Effector memory CD8-positive, alpha-beta T cell (primary cell): ENCODE results near the gene PLCG1.
A peak's percentile ranks its signal among the peaks of the same experiment; 100 is the strongest.
"Not testable (repeated sequence)": the region's sequence is repeated elsewhere in the genome, so short reads cannot be mapped to it uniquely, and the experiment has no call there.

Source experiments
- ATAC-seq: fragments of 150-1000 bp; cut with Tn5 transposase; replicated peaks from 2 replicates; pipeline ENCODE4 v1.10.0; 2021; ENCODE audit warnings: mild to moderate bottlenecking, moderate library complexity
- DNase-seq, 3 experiments: peaks; one replicate each; pipeline ENCODE4 v3.0.0; 2021
- H3K27ac Mint-ChIP-seq, 2 donors: one replicate each; pipeline ENCODE4 v1.8.0; 2022; ENCODE audit warnings: mild to moderate bottlenecking in 2 of 2, mixed read lengths in 2 of 2, moderate library complexity in 2 of 2
- H3K27me3 Mint-ChIP-seq, 2 donors: one replicate each; pipeline ENCODE4 v1.8.0; 2022; ENCODE audit warnings: mixed read lengths in 2 of 2
- H3K36me3 Mint-ChIP-seq: one replicate; pipeline ENCODE4 v1.8.0; 2022; ENCODE audit warnings: mild to moderate bottlenecking, moderate library complexity, mixed read lengths; ENCODE audit not compliant: insufficient read depth
- H3K4me1 Mint-ChIP-seq, 2 donors: one replicate each; pipeline ENCODE4 v1.8.0; 2022; ENCODE audit warnings: low read depth in 2 of 2, mixed read lengths in 2 of 2
- H3K4me3 Mint-ChIP-seq, 2 donors: one replicate each; pipeline ENCODE4 v1.8.0; 2022; ENCODE audit warnings: mild to moderate bottlenecking in 2 of 2, mixed read lengths in 2 of 2, moderate library complexity in 2 of 2
- H3K9me3 Mint-ChIP-seq, 2 donors: one replicate each; pipeline ENCODE4 v1.8.0; 2022; ENCODE audit warnings: mixed read lengths in 2 of 2

The PLCG1 gene

DNA sequence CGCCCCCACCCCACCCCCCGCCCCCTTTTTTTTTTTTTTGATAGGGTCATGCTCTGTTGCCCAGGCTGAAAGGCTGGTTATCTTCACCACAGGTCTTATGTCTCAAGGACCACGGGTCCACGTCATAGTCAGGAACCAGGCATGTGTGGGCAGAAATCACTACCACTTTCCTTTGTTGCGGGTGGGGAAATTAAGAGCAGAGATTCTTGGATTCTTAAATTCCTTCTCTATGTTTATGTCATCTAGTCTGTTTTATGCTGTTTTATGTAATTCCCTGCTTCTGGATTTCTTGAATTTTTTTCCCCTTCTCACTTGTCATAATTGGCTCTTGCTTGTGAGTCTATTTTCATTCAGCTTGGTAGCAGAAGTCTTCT, 25.8 kb upstream of the PLCG1 start:
- ATAC-seq (no peak), DNase-seq (no peak)
- no peaks in the 10 kb centered on the region for H3K4me1 Mint-ChIP-seq
- H3K27me3 Mint-ChIP-seq: no peaks in the 10 kb centered on the region
- H3K27ac Mint-ChIP-seq: no peak overlapping the region
- peaks cover 86% of the 10 kb centered on the region for H3K36me3 Mint-ChIP-seq
- no peaks in the 10 kb centered on the region for H3K9me3 Mint-ChIP-seq
- no peak overlapping the region for H3K4me3 Mint-ChIP-seq

GRCh38 chr20:41116282-41116956, 20.9 kb upstream of the PLCG1 start:
- no peaks in the 10 kb centered on the region for H3K9me3 Mint-ChIP-seq
- H3K27ac Mint-ChIP-seq: no peak overlapping the region
- no peaks in the 10 kb centered on the region for H3K4me1 Mint-ChIP-seq
- H3K36me3 Mint-ChIP-seq: peaks cover 86% of the 10 kb centered on the region
- no peak overlapping the region for H3K4me3 Mint-ChIP-seq
- ATAC-seq: no peak
- DNase-seq: no peak
- no peaks in the 10 kb centered on the region for H3K27me3 Mint-ChIP-seq

- H3K36me3 Mint-ChIP-seq: peaks cover 86% of the 10 kb centered on the region
Measured at GRCh38 chr20:41118159-41118558, 19.2 kb upstream of the PLCG1 start.

DNA sequence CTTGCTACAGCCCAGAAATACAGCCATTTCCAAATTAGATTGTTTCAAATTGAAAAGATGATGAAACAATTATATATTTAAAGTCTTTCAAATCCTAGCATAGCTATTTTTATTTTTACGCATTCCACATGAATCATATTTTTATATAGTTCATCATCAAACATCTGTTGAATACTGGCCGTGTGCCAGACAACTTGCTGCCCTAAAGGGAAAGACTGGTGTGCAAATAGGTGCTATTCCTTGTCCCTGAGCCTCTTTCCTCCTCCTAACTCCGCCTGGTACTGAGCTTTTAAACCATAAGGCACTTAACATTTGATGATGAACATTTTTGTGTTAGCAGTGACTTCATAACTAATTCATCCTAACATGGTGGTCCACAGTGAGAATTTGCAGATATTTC, 18.7 kb upstream of the PLCG1 start:
- Mint-ChIP-seq H3K27me3 (no peaks in the 10 kb centered on the region), H3K4me3 (no peak overlapping the region), H3K27ac (no peak overlapping the region), H3K9me3 (no peaks in the 10 kb centered on the region), H3K36me3 (peaks cover 83% of the 10 kb centered on the region), H3K4me1 (peaks cover 0 to 3% of the 10 kb centered on the region in 2 donors)
- DNase-seq (no peak), ATAC-seq (no peak)

More at GRCh38 chr20:41118159-41118558, 19.2 kb upstream of the PLCG1 start:
- not testable (repeated sequence) for H3K27ac Mint-ChIP-seq, ATAC-seq, H3K27me3 Mint-ChIP-seq, H3K4me3 Mint-ChIP-seq, DNase-seq, H3K4me1 Mint-ChIP-seq, H3K9me3 Mint-ChIP-seq

- peaks cover 80% of the 10 kb centered on the region for H3K36me3 Mint-ChIP-seq
- no peak for ATAC-seq
- H3K9me3 Mint-ChIP-seq: no peaks in the 10 kb centered on the region
- H3K4me3 Mint-ChIP-seq: no peak overlapping the region
- no peaks in the 10 kb centered on the region for H3K27me3 Mint-ChIP-seq
- H3K27ac Mint-ChIP-seq: peak overlapping the region; percentile 8 to 12
- H3K4me1 Mint-ChIP-seq: peaks cover 0 to 3% of the 10 kb centered on the region in 2 donors
- no peak for DNase-seq
Measured at GRCh38 chr20:41119614-41120561, 17.5 kb upstream of the PLCG1 start.

- H3K4me1 Mint-ChIP-seq: peaks cover 0 to 3% of the 10 kb centered on the region in 2 donors
- no peak for ATAC-seq
- no peaks in the 10 kb centered on the region for H3K9me3 Mint-ChIP-seq
- DNase-seq: no peak
- H3K27ac Mint-ChIP-seq: no peak overlapping the region
- peaks cover 67% of the 10 kb centered on the region for H3K36me3 Mint-ChIP-seq
- H3K4me3 Mint-ChIP-seq: no peak overlapping the region
- no peaks in the 10 kb centered on the region for H3K27me3 Mint-ChIP-seq
Measured at GRCh38 chr20:41121399-41121798, 15.9 kb upstream of the PLCG1 start.

DNA sequence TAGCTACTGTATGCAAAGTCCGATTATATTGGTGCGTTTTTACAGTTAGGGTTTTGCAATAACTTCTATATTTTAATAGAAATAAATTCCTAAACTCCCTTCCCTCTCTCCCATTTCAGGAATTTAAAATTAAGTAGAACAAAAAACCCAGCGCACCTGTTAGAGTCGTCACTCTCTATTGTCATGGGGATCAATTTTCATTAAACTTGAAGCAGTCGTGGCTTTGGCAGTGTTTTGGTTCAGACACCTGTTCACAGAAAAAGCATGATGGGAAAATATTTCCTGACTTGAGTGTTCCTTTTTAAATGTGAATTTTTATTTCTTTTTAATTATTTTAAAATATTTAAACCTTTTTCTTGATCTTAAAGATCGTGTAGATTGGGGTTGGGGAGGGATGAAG, 13.7 kb upstream of the PLCG1 start:
- no peak overlapping the region for H3K27ac Mint-ChIP-seq
- DNase-seq (no peak), ATAC-seq (no peak)
- H3K4me3 Mint-ChIP-seq: no peak overlapping the region
- no peaks in the 10 kb centered on the region for H3K27me3 Mint-ChIP-seq
- H3K36me3 Mint-ChIP-seq: peaks cover 48% of the 10 kb centered on the region
- H3K9me3 Mint-ChIP-seq: no peaks in the 10 kb centered on the region
- H3K4me1 Mint-ChIP-seq: peaks cover 0 to 3% of the 10 kb centered on the region in 2 donors

- Mint-ChIP-seq H3K36me3 (peaks cover 44% of the 10 kb centered on the region), H3K9me3 (no peaks in the 10 kb centered on the region), H3K27me3 (no peaks in the 10 kb centered on the region), H3K4me3 (no peak overlapping the region), H3K4me1 (peaks cover 0 to 3% of the 10 kb centered on the region in 2 donors), H3K27ac (peak overlapping the region; percentile 0 to 46)
- DNase-seq (no peak), ATAC-seq (no peak)
Measured at GRCh38 chr20:41124451-41125094, 12.8 kb upstream of the PLCG1 start.

GRCh38 chr20:41125530-41126457, 11.5 kb upstream of the PLCG1 start:
- peak overlapping the region; percentile 0 to 46 for H3K27ac Mint-ChIP-seq
- no peaks in the 10 kb centered on the region for H3K27me3 Mint-ChIP-seq
- no peak for ATAC-seq
- DNase-seq: no peak
- peaks cover 34% of the 10 kb centered on the region for H3K36me3 Mint-ChIP-seq
- no peak overlapping the region for H3K4me3 Mint-ChIP-seq
- H3K9me3 Mint-ChIP-seq: no peaks in the 10 kb centered on the region
- peaks cover 0 to 3% of the 10 kb centered on the region in 2 donors for H3K4me1 Mint-ChIP-seq

DNA sequence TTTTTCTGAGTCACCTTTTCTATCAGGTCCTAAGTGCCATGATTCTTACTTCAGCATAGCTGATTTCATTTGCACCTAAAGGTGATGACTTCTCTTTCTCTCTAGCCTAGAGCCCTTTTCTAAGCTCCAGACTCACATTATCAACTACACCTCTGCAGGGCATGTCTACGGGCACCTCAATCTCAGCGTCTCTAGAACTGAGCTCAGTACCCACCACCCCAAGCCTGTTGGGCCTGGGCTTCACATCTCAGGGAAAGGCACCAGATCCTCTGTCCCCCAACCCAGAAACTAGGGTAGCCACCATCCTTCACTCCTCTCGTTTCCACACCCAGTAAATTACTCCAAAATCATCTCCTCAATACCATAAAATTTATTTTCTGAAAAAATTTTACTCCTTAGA, 10.6 kb upstream of the PLCG1 start:
- DNase-seq (no peak), ATAC-seq (no peak)
- Mint-ChIP-seq H3K27ac (peak overlapping the region; percentile 7 to 19), H3K4me1 (peaks cover 0 to 3% of the 10 kb centered on the region in 2 donors), H3K4me3 (no peak overlapping the region), H3K36me3 (peaks cover 28% of the 10 kb centered on the region), H3K9me3 (no peaks in the 10 kb centered on the region), H3K27me3 (no peaks in the 10 kb centered on the region)

DNA sequence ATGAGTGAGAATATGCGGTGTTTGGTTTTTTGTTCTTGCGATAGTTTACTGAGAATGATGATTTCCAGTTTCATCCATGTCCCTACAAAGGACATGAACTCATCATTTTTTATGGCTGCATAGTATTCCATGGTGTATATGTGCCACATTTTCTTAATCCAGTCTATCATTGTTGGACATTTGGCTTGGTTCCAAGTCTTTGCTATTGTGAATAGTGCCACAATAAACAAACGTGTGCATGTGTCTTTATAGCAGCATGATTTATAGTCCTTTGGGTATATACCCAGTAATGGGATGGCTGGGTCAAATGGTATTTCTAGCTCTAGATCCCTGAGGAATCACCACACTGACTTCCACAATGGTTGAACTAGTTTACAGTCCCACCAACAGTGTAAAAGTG, 9.0 kb upstream of the PLCG1 start:
- DNase-seq, H3K4me1 Mint-ChIP-seq, H3K27me3 Mint-ChIP-seq, ATAC-seq, H3K9me3 Mint-ChIP-seq, H3K4me3 Mint-ChIP-seq, H3K27ac Mint-ChIP-seq: not testable (repeated sequence)
- H3K36me3 Mint-ChIP-seq: peaks cover 19% of the 10 kb centered on the region

DNA sequence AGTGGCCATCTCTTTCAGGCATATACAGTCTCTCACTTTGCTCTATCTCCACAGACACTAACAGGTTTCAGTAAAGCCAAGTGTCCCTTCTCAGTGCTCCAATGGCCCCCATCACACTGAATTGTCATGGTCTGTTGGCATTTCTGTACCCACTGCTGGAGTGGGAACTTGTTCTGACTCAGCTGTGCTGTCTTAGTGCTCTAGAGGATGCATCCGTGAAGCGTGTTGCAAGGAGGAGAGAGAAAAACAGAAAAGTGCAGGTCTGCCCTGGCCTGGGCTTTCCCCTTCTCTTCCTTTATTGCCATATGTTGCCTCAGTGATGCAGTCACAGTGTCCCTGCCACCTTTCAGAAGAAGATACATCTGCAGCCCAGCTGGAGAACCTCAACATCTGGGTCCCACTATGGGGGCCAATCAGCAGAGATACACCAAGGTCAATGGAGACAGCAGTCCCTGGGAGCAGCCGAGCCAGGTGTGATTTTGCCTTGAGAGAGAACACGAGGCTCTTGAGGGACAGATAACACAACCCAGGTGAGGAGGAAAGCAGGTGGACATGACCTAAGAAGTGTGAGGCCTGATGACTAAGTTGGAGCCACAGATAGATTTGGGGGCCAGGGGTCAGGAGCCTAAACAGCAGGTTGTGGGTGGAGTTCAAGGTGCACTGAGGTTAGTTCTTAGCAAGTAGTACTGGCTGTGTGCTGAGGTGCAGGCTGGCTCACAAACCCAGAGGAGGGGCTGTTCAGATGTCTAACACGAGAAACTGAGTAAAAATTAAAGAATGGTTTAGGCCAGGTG, 5.6 kb upstream of the PLCG1 start:
- Mint-ChIP-seq H3K36me3 (peaks cover 9% of the 10 kb centered on the region), H3K4me1 (peaks cover 13 to 21% of the 10 kb centered on the region in 2 donors), H3K27ac (no peak overlapping the region), H3K27me3 (no peaks in the 10 kb centered on the region), H3K9me3 (no peaks in the 10 kb centered on the region), H3K4me3 (no peak overlapping the region)
- ATAC-seq (no peak), DNase-seq (no peak)
